Peyer's patch (tissue), 4 donors: ENCODE data around the gene LILRA5.
"Not testable (repeated sequence)": the region's sequence is repeated elsewhere in the genome, so short reads cannot be mapped to it uniquely, and the experiment has no call there.

Source experiments
- CTCF ChIP-seq, 6 experiments: fragments of 450-650 bp in 4 of 6; fragments of 200-600 bp in 2 of 6; sonication (generic) in 1 of 6; IDR thresholded peaks; one replicate each; pipeline ENCODE4 v1.5.1; 2017 to 2019; ENCODE audit warnings: antibody characterized with exemption in 6 of 6, mild to moderate bottlenecking in 3 of 6, moderate library complexity in 1 of 6
- POLR2A ChIP-seq, 2 donors: fragments of 450-650 bp; IDR thresholded peaks; one replicate each; pipeline ENCODE4 v1.5.1; 2017; ENCODE audit warnings: antibody characterized with exemption in 2 of 2, mild to moderate bottlenecking in 2 of 2, moderate library complexity in 2 of 2

GRCh38 chr19:54289160-54289559 lies 23.8 kb downstream of the LILRA5 start:
- TF ChIP-seq CTCF, POLR2A (IDR thresholded peaks at IDR 0.05): not testable (repeated sequence)
